Embryonic facial prominence (tissue), 1 donor: ENCODE results near the gene ESD.

Experiments used
- DNase-seq: peaks from one replicate; pipeline ENCODE4 v3.0.0-alpha.2; 2016; ENCODE audit errors: extremely low spot score

ESD gene

DNA sequence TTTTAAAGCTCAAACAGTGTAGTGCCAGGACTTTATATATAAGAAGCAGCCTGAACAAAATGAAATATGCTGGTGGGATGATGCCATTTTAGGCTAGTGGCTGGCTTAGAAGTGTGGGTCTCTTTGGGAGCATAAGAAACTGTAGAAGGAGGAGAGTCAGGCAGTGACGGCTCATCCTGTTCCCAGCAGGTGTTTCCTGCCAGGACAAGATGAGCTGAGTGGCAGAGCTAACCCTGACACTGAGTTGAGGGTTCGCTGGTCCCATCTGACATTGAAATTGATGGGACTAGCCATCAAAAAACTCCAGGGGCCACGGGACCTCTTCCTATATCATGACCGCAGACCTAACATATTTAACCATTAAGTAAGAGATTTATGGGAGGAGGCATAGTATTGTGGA is 51.3 kb downstream of the ESD start:
- DNase-seq, result no peak

DNA sequence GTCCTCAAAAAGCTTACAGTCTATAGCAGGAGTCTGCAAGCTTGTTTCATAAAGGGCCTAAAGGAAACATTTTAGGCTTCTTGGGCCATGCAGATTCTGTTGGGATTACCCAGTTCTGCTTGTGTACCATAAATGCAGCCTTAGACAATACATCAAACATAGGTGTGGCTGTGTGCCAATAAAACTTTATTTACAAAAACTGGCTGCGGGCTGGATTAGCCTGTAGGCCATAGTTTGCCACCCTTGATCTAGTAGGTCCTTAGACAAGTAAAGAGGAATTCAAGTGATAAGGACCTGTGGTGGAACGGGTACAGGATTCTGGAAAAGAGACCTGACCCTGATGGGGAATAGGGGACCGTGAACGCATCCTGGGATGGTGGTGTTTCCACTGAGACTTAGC is 51.9 kb downstream of the ESD start:
- no peak for DNase-seq

DNA sequence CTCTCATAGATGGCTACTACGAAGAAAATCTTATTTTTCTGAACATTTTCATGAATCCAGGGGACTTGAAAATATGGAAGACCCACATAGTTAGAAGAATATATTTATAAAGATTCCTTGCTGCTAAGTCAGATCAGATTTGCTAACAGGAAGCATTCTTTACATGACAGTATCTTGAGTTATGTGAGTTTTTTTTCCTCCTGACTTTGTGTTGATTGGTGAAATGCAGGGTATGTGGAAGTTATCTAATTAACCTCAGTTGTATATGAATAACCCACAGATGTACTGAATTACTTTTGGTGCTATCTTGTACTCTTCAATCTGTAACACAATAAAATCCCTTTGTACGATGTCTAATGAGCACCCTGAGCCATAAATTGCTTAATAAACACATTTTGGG is 53.8 kb downstream of the ESD start:
- no peak for DNase-seq

DNA sequence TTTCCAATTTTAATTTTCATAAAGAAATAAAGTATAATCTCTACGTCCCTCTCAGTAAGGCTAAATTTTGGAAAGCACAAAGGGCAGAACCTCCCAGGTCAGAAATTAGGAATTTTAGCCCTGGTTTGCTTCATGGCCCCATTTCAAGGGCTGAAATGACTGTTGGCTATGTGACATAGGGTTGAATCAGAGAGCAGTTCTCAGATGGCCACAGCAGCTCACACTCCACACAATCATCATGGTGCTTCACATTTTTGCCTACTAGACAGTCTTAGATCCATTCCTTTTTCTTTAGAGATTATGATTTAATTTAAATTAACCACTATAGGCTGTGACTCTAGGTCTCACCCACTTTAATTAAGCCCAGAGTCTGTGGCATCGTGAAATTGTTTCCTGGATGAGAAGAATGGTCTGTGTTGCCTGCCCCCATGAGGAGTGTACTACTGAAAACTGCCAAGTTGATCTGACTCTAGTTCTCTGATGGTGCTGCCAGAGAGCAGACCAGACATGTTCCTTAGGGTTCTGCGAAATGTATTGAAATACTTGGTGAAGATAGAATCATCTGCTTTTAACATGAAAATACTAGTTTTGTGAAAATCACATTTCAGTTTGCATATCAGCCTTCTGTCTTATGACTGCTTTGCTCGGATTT is 57.4 kb downstream of the ESD start:
- no peak for DNase-seq

DNA sequence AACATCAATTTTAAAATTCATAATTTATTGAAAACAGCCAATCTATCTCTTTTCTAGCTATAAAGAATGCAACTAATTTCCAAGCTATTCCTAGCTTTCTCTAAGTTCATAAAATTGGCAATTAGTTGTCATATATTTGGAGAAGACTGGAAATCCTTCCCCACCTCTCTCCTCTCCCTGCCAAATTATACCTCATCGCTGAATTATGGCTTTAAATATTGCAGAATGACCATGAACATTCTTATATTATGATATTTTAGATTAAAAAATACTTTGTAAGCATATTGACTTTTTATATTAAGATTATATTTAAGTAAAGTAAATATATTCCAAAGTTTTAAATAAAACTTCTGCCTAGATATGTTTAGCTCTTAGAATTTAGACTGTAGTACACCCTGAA is 58.2 kb downstream of the ESD start:
- no peak for DNase-seq

DNA sequence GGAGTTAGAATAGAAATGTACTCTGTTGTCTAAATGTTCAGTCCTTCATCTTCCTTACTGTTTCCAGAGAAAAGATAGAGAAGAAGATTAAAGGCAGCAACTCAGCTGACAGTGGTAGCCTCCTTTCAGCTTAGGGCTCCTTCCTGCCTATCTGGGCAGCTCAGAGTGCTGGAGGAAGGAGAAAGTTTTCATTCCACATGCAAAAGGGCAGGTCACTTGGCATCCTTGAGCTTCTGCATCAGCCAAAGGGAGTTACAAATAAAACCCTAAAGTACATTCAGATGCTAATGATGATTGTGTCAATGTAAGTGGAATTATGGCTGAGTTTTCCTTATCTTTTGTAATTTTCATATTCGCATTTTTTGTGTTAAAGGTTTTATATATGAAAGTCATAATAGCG is 58.9 kb downstream of the ESD start:
- DNase-seq, result no peak

DNA sequence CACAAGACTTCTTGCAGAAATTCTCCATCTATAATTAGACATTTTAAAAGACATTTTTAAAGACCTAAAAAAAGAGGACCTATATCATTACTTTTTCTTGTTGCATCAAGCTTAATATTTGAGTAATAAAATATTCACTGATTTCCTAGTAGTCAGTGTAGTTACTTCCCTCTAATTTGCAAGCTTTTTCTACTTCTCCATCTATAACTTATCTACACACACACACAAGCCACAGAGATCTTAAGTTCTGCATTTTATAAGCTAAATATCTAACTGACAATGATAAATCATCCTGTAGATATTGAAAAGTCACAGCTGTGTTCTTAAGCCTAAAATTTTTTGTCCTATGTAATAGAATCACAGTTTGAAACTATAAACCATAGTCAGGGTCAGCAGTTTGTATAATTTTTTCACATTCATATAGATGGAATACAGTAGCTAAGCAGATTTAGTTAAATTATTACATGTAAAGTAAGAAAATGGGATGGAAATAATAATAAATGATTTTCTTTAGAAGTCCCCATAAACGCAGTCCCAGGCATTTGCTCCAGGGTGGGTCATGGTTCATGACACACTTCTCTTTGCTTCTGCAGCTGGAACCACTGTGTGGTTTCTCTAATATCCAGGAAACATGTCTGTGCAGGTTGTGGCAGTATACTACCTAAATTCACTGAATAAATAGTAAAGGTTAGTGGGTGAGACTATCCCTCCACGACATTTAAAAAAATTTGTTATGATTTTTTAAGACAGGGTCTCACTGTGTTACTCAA is 60.2 kb downstream of the ESD start:
- DNase-seq, result no peak

DNA sequence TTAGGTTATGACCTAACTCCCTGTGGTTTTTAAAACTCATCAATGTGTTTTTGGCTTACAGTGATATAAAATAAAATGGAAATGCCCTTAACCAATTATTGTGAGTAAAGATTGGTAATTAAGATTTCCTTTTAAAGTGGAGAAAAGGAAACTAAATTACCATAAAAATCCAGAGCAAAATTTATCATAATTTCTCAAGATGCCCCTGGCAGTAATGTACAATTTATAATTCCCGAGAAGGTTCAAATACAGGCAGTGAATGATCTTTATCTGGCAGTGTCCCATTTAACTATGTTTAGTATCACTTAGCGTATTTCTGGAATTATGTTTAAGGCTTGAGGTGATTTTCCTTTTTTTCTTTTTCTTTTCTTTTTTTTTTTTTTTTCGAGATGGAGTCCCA is 61.5 kb downstream of the ESD start:
- no peak for DNase-seq

DNA sequence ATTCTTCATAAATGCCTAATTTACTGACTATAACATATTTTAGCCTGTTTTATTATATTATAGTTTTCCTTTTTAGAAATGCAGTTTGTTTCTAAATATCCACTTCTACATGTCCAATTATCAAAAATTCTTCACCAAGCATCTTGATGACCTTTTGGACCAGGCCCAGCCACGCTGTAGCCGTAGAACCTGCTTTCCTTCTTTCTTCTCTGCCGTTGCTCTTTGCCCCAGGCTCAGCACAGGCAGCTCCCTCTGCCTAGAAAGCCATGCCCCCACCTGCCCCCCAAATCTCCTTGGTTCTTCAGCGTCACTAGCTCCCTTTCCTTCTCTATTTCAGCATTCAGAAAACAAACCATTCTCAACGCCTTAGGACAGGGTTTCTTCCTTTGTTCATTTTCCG is 65.4 kb downstream of the ESD start:
- DNase-seq, result no peak

DNA sequence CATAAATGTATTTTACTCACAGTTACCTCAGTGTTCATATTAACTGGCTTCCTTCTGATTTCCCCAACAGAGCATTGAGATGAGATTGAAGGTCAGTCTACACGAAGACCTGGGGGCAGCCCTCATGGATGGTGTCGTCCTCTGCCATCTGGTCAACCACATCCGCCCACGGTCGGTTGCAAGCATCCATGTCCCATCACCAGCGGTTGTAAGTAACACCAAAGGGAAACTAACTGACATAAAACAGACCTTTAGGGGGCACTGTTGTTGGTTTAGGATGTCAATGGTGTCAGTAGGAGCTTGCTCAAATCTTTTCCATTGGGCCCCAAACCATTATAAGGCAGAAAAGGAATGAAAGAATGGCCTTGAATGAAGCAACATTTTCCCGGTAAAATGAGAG is 68.2 kb downstream of the ESD start:
- no peak for DNase-seq

DNA sequence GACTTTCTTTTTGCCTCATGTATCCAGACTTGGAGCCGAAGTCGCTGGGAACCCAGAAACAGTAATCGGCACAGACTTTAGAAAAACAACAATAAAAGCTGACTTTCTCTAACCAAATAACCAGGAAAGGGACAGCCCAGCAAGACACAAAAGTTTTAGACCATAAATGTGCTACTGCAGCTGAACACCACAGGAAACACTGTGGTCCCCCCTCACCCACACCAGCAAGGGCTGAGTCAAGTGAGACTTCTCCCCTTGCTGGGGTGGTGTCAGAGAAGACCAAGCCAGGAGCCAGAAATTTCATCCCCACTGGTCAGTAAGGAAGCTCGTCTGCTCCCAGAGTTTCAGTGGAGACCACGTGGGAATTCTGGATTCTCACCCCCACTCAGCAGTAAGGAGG is 70.6 kb downstream of the ESD start:
- no peak for DNase-seq
